ENCODE measurements around the gene OR51E1.

GRCh38 chr11:4636136-4636535, 7.6 kb upstream of the OR51E1 start:
- TF ChIP-seq RAD21 (IDR thresholded peaks at IDR 0.05; ENCODE audit: insufficient read depth, low read depth, low read length) = no peak
- no peak for TF ChIP-seq CTCF (IDR thresholded peaks at IDR 0.05 in 2 of 3, conservative IDR thresholded peaks at IDR 0.05 in 1 of 3; ENCODE audit: control insufficient read depth in 2 of 3, extremely low read depth in 1 of 3, insufficient read depth in 1 of 3, low read depth in 3 of 3, low read length in 3 of 3)
- no peak for TF ChIP-seq EZH2 (IDR thresholded peaks at IDR 0.05; ENCODE audit: borderline replicate concordance, control insufficient read depth, low read depth, low read length)
- TF ChIP-seq SMC3 (IDR thresholded peaks at IDR 0.05; ENCODE audit: borderline replicate concordance, low read length) = no peak
- no peak for TF ChIP-seq RAD51 (IDR thresholded peaks at IDR 0.05)
- no peak for TF ChIP-seq MXI1 (IDR thresholded peaks at IDR 0.05; ENCODE audit: low read depth, low read length)
- no peak for TF ChIP-seq FOS (IDR thresholded peaks at IDR 0.05; ENCODE audit: borderline replicate concordance, extremely low read depth, insufficient read length)
- no peak for TF ChIP-seq KDM1A (IDR thresholded peaks at IDR 0.05; ENCODE audit: borderline replicate concordance)
- TF ChIP-seq EGR1 (IDR thresholded peaks at IDR 0.05; ENCODE audit: borderline replicate concordance in 1 of 2, low read depth in 2 of 2, low read length in 2 of 2) = no peak
- no peak for TF ChIP-seq HSF1 (IDR thresholded peaks at IDR 0.05; ENCODE audit: low read depth, low read length)
- TF ChIP-seq RFX5 (IDR thresholded peaks at IDR 0.05; ENCODE audit: low read depth, low read length) = no peak
